Suprapubic skin (tissue), 4 donors: ENCODE results near the gene SPACA7. TPM values are rescaled to one million over a fixed set of nuclear protein-coding genes. Genes with fewer than 3 reads are reported as not detected.
A peak's percentile ranks its signal among the peaks of the same experiment; 100 is the strongest.

Source experiments
- DNase-seq, 2 donors: peaks; one replicate each; pipeline ENCODE4 v3.0.0-alpha.2; 2019; ENCODE audit warnings: low spot score in 2 of 2
- H3K27ac ChIP-seq: fragments of 200-600 bp; sonication (generic); one replicate; pipeline ENCODE4 v1.5.1; 2019
- H3K27me3 ChIP-seq: fragments of 200-600 bp; sonication (generic); one replicate; pipeline ENCODE4 v1.5.1; 2019
- H3K36me3 ChIP-seq: fragments of 200-600 bp; sonication (generic); one replicate; pipeline ENCODE4 v1.5.1; 2019
- H3K4me1 ChIP-seq: fragments of 200-600 bp; sonication (generic); one replicate; pipeline ENCODE4 v1.5.1; 2019
- H3K4me3 ChIP-seq: fragments of 200-600 bp; sonication (generic); one replicate; pipeline ENCODE4 v1.5.1; 2019; ENCODE audit warnings: mild to moderate bottlenecking
- H3K9me3 ChIP-seq: fragments of 200-600 bp; sonication (generic); one replicate; pipeline ENCODE4 v1.5.1; 2019
- CTCF ChIP-seq, 2 donors: fragments of 200-600 bp in 1 of 2; fragments of 450-650 bp in 1 of 2; sonication (generic) in 1 of 2; IDR thresholded peaks; one replicate each; pipeline ENCODE4 v1.5.1; 2016 to 2019; ENCODE audit warnings: antibody characterized with exemption in 2 of 2, mild to moderate bottlenecking in 1 of 2, moderate library complexity in 1 of 2
- EP300 ChIP-seq: sonication (generic); formaldehyde crosslinking; IDR thresholded peaks from one replicate; pipeline ENCODE4 v1.6.1; 2017; ENCODE audit warnings: antibody characterized with exemption
- POLR2A ChIP-seq, 2 donors: fragments of 450-650 bp; IDR thresholded peaks; one replicate each; pipeline ENCODE4 v1.6.1; 2017; ENCODE audit warnings: antibody characterized with exemption in 2 of 2, mild to moderate bottlenecking in 2 of 2, moderate library complexity in 2 of 2
- POLR2AphosphoS5 ChIP-seq, 3 donors: sonication (generic); formaldehyde crosslinking; IDR thresholded peaks; one replicate each; pipeline ENCODE4 v1.6.1; 2017; ENCODE audit warnings: antibody characterized with exemption in 3 of 3
- WGBS: methylation state at CpG from one replicate; pipeline ENCODE4 v1.1.5; 2018; 5-methylcytosine and 5-hydroxymethylcytosine counted together
- total RNA-seq, 4 donors: library from RNA; depleted of rRNA; stranded (reverse); fragments of >200 nt; gene quantifications; one replicate each; pipeline ENCODE4 v1.1.0, GENCODE V29; 2016

The SPACA7 gene
- total RNA-seq, 4 donors from 2014 or later: not detected

- Histone ChIP-seq H3K27ac (no peak overlapping the region), H3K9me3 (no peaks in the 10 kb centered on the region), H3K4me3 (no peak overlapping the region), H3K36me3 (no peaks in the 10 kb centered on the region), H3K4me1 (no peaks in the 10 kb centered on the region), H3K27me3 (peaks cover 14% of the 10 kb centered on the region)
- WGBS: 93% methylated on average over 21 of the region's 32 CpGs
- no peak for DNase-seq
- no peak for TF ChIP-seq CTCF (IDR thresholded peaks at IDR 0.05)
- TF ChIP-seq POLR2AphosphoS5 (IDR thresholded peaks at IDR 0.05): no peak
- TF ChIP-seq POLR2A (IDR thresholded peaks at IDR 0.05): no peak
- no peak for TF ChIP-seq EP300
Measured at GRCh38 chr13:112453207-112453829, 77.2 kb downstream of the SPACA7 start.

GRCh38 chr13:112453874-112454647 is 77.9 kb downstream of the SPACA7 start:
- DNase-seq: peak in 1 of 2 donors; percentile 47

GRCh38 chr13:112454648-112455334 is 78.6 kb downstream of the SPACA7 start:
- 80% methylated on average over 12 of the region's 16 CpGs for WGBS
- no peaks in the 10 kb centered on the region for H3K36me3 ChIP-seq
- DNase-seq: no peak
- no peak overlapping the region for H3K27ac ChIP-seq
- H3K4me3 ChIP-seq: no peak overlapping the region
- peaks cover 4% of the 10 kb centered on the region for H3K9me3 ChIP-seq
- TF ChIP-seq EP300: no peak
- no peak for TF ChIP-seq POLR2AphosphoS5 (IDR thresholded peaks at IDR 0.05)
- no peak for TF ChIP-seq POLR2A (IDR thresholded peaks at IDR 0.05)
- no peak for TF ChIP-seq CTCF (IDR thresholded peaks at IDR 0.05)
- no peaks in the 10 kb centered on the region for H3K4me1 ChIP-seq
- peaks cover 14% of the 10 kb centered on the region for H3K27me3 ChIP-seq

More at GRCh38 chr13:112453874-112454647, 77.9 kb downstream of the SPACA7 start:
- TF ChIP-seq CTCF (IDR thresholded peaks at IDR 0.05) (no peak), POLR2AphosphoS5 (IDR thresholded peaks at IDR 0.05) (no peak), EP300 (no peak), POLR2A (IDR thresholded peaks at IDR 0.05) (no peak)
- Histone ChIP-seq H3K27me3 (peaks cover 14% of the 10 kb centered on the region), H3K4me1 (no peaks in the 10 kb centered on the region), H3K4me3 (no peak overlapping the region), H3K9me3 (peaks cover 2% of the 10 kb centered on the region), H3K36me3 (no peaks in the 10 kb centered on the region), H3K27ac (no peak overlapping the region)
- 71% methylated on average over 8 of the region's 30 CpGs for WGBS

- Histone ChIP-seq H3K4me3 (no peak overlapping the region), H3K9me3 (peaks cover 10% of the 10 kb centered on the region), H3K36me3 (no peaks in the 10 kb centered on the region), H3K27me3 (peaks cover 14% of the 10 kb centered on the region), H3K4me1 (no peaks in the 10 kb centered on the region), H3K27ac (no peak overlapping the region)
- TF ChIP-seq POLR2AphosphoS5 (IDR thresholded peaks at IDR 0.05): no peak
- no peak for TF ChIP-seq EP300
- TF ChIP-seq CTCF (IDR thresholded peaks at IDR 0.05): no peak
- TF ChIP-seq POLR2A (IDR thresholded peaks at IDR 0.05): no peak
- peak in 1 of 2 donors; percentile 58 for DNase-seq
- WGBS: 79% methylated on average over 10 of the region's 17 CpGs
Measured at GRCh38 chr13:112455476-112456059, 79.4 kb downstream of the SPACA7 start.
